GM12872 (cell line): Measurements from ENCODE around the gene RIPOR1.

ENCODE experiments used
- TF ChIP-seq, protein P1 (sequence below): IDR thresholded peaks from 3 replicates; pipeline ENCODE4 v1.5.1; 2011; ENCODE audit warnings: low read depth, mild to moderate bottlenecking, low read length, moderate library complexity; ENCODE audit not compliant: insufficient read depth

RIPOR1 gene

GRCh38 chr16:67560827-67561342 lies 32.3 kb downstream of the RIPOR1 start:
- TF ChIP-seq, protein P1, sequence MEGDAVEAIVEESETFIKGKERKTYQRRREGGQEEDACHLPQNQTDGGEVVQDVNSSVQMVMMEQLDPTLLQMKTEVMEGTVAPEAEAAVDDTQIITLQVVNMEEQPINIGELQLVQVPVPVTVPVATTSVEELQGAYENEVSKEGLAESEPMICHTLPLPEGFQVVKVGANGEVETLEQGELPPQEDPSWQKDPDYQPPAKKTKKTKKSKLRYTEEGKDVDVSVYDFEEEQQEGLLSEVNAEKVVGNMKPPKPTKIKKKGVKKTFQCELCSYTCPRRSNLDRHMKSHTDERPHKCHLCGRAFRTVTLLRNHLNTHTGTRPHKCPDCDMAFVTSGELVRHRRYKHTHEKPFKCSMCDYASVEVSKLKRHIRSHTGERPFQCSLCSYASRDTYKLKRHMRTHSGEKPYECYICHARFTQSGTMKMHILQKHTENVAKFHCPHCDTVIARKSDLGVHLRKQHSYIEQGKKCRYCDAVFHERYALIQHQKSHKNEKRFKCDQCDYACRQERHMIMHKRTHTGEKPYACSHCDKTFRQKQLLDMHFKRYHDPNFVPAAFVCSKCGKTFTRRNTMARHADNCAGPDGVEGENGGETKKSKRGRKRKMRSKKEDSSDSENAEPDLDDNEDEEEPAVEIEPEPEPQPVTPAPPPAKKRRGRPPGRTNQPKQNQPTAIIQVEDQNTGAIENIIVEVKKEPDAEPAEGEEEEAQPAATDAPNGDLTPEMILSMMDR: no peak

GRCh38 chr16:67561501-67561823 lies 32.8 kb downstream of the RIPOR1 start:
- TF ChIP-seq, protein P1: no peak

GRCh38 chr16:67561824-67562525 lies 33.3 kb downstream of the RIPOR1 start:
- TF ChIP-seq, protein P1: no peak

DNA sequence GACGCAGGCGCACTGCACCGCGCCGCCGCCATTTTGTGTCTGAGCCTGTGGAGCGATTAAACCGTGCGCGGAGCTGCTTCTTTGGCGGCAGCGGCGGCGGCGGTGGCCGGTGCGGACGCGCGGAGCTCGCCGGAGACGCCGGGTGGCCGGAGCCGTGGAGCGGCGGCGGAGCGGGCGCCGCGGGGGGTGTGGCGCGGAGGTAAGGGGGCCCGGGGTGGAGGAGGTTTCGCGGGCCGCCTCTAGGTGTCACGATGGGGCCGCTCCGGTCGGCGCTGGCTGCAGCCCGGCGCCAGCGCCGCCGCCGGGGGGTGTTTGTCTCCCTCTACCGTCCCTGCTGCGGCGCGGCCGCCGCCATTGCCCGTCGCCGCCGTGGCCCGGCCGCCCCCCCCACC lies 33.9 kb downstream of the RIPOR1 start, which contains the start of gene CTCF:
CTCF (plus strand) TSS at position 1 of the 392 bp plus-strand sequence. CDS start 48,307 bp downstream, outside the sequence.
- TF ChIP-seq, protein P1: peak; percentile 70

- TF ChIP-seq, protein P1: peak; percentile 35; the same call in 2 of the 3 replicates
These were observed 34.5 kb downstream of the RIPOR1 start for GRCh38 chr16:67562918-67563707.

- TF ChIP-seq, protein P1: no peak
These were observed 35.3 kb downstream of the RIPOR1 start for GRCh38 chr16:67563708-67564468.
